SK-N-SH (cell line): ENCODE measurements around the gene KCNC2. TPM values are rescaled to one million over a fixed set of nuclear protein-coding genes. Genes with fewer than 3 reads are reported as not detected.

ENCODE experiments used
- CTCF ChIA-PET: fragments of 300-600, 350-600 bp; formaldehyde crosslinking; extraction: SDS; loops from one replicate; lab custom pipeline; 2021; lab: Yijun Ruan, JAX
- POLR2A ChIA-PET: fragments of 350-600 bp; sonication (Branson Sonifier 250); formaldehyde crosslinking; extraction: SDS; loops from one replicate; lab custom pipeline; 2020; ENCODE audit warnings: antibody characterized with exemption, inconsistent platforms; lab: Yijun Ruan, JAX
- DNase-seq: peaks from one replicate; pipeline ENCODE4 v3.0.0; 2012
- H2AFZ ChIP-seq: fragments of 200-600 bp; sonication (generic); 2 replicates; pipeline ENCODE4 v1.8.1; 2016; ENCODE audit warnings: antibody characterized with exemption, mild to moderate bottlenecking, low read depth
- H3F3A ChIP-seq: fragments of 200-600 bp; sonication (generic); replicated peaks from 2 replicates; pipeline ENCODE3; 2016; ENCODE audit warnings: antibody characterized with exemption, mild to moderate bottlenecking; ENCODE audit not compliant: insufficient read depth
- H3K27ac ChIP-seq, 2 experiments: fragments of 200-500 bp in 1 of 2; fragments of 200-600 bp in 1 of 2; sonication (Bioruptor generic) in 1 of 2; sonication (generic), shearing (Covaris generic) in 1 of 2; 2 replicates each; pipeline versions ENCODE4 v1.5.1 to v1.6.1; 2014 to 2016; ENCODE audit warnings: low read depth in 2 of 2, inconsistent platforms in 1 of 2, low read length in 1 of 2, mild to moderate bottlenecking in 1 of 2, mixed read lengths in 1 of 2
- H3K27me3 ChIP-seq: fragments of 200-600 bp; sonication (generic), shearing (Covaris generic); 2 replicates; pipeline ENCODE4 v1.6.1; 2016; ENCODE audit warnings: mixed run types; ENCODE audit not compliant: insufficient read depth
- H3K36me3 ChIP-seq, 2 experiments: fragments of 200-500 bp in 1 of 2; fragments of 200-600 bp in 1 of 2; sonication (Bioruptor generic) in 1 of 2; sonication (generic) in 1 of 2; replicated peaks in 1 of 2; 2 replicates each; pipeline versions ENCODE3 to v1.5.1; 2014 to 2016; ENCODE audit warnings: low read length in 1 of 2, mild to moderate bottlenecking in 1 of 2; ENCODE audit not compliant: insufficient read depth in 2 of 2, control insufficient read depth in 1 of 2
- H3K4me1 ChIP-seq, 2 experiments: fragments of 200-500 bp in 1 of 2; fragments of 200-600 bp in 1 of 2; sonication (Bioruptor generic) in 1 of 2; sonication (generic), shearing (Covaris generic) in 1 of 2; 2 replicates each; pipeline versions ENCODE4 v1.5.1 to v1.6.1; 2014 to 2016; ENCODE audit warnings: low read depth in 1 of 2, low read length in 1 of 2, mixed run types in 1 of 2; ENCODE audit not compliant: insufficient read depth in 2 of 2, control insufficient read depth in 1 of 2
- H3K4me2 ChIP-seq: fragments of 200-600 bp; sonication (generic), shearing (Covaris generic); 2 replicates; pipeline ENCODE4 v1.6.1; 2017; ENCODE audit warnings: mixed run types
- H3K4me3 ChIP-seq, 2 experiments: fragments of 200-500 bp in 1 of 2; fragments of 200-600 bp in 1 of 2; sonication (Bioruptor generic) in 1 of 2; sonication (generic), shearing (Covaris generic) in 1 of 2; 2 replicates each; pipeline versions ENCODE4 v1.5.1 to v1.8.1; 2014 to 2016; ENCODE audit warnings: low read depth in 2 of 2, inconsistent platforms in 1 of 2, low read length in 1 of 2, mild to moderate bottlenecking in 1 of 2, mixed read lengths in 1 of 2, moderate library complexity in 1 of 2
- H3K79me2 ChIP-seq: fragments of 200-600 bp; sonication (generic); 2 replicates; pipeline ENCODE4 v1.8.1; 2017; ENCODE audit warnings: mild to moderate bottlenecking; ENCODE audit not compliant: insufficient read depth
- H3K9ac ChIP-seq: fragments of 200-600 bp; sonication (generic); 2 replicates; pipeline ENCODE4 v1.6.1; 2017; ENCODE audit warnings: mixed run types
- H3K9me2 ChIP-seq: fragments of 200-600 bp; sonication (generic); 2 replicates; pipeline ENCODE4 v1.6.1; 2017; ENCODE audit warnings: mixed run types
- H3K9me3 ChIP-seq: fragments of 200-600 bp; sonication (generic); 2 replicates; pipeline ENCODE4 v1.6.1; 2017; ENCODE audit warnings: mixed run types, mild to moderate bottlenecking, moderate library complexity
- H4K20me1 ChIP-seq: fragments of 200-600 bp; sonication (generic); 2 replicates; pipeline ENCODE4 v1.6.1; 2017; ENCODE audit warnings: mild to moderate bottlenecking, mixed run types; ENCODE audit not compliant: insufficient read depth
- ELF1 ChIP-seq: IDR thresholded peaks from 2 replicates; pipeline ENCODE4 v1.4.0; 2012
- FOXJ3 ChIP-seq: sonication (generic); formaldehyde crosslinking; IDR thresholded peaks from 2 replicates; pipeline ENCODE4 v1.5.1; 2020; ENCODE audit warnings: mild to moderate bottlenecking, missing genetic modification reagents
- GABPA ChIP-seq: IDR thresholded peaks from 2 replicates; pipeline ENCODE4 v1.4.0; 2012; ENCODE audit warnings: low read depth, mild to moderate bottlenecking
- GATA2 ChIP-seq: sonication (generic); formaldehyde crosslinking; IDR thresholded peaks from 2 replicates; pipeline ENCODE4 v1.5.0; 2020; ENCODE audit warnings: mild to moderate bottlenecking, missing genetic modification reagents
- JUND ChIP-seq: IDR thresholded peaks from 2 replicates; pipeline ENCODE4 v1.4.0; 2012
- MEF2A ChIP-seq: IDR thresholded peaks from 2 replicates; pipeline ENCODE4 v1.4.0; 2012; ENCODE audit warnings: low read depth, borderline replicate concordance
- NFIC ChIP-seq: IDR thresholded peaks from 2 replicates; pipeline ENCODE4 v1.4.0; 2012; ENCODE audit warnings: borderline replicate concordance
- POLR2AphosphoS5 ChIP-seq: IDR thresholded peaks from 2 replicates; pipeline ENCODE4 v1.6.1; 2012; ENCODE audit warnings: low read depth, low read length
- RCOR1 ChIP-seq: fragments of 150-350 bp; IDR thresholded peaks from 2 replicates; pipeline ENCODE4 v1.6.1; 2017; ENCODE audit warnings: antibody characterized with exemption, low read length
- RFX5 ChIP-seq: IDR thresholded peaks from 2 replicates; pipeline ENCODE4 v1.6.1; 2012; ENCODE audit warnings: mild to moderate bottlenecking, improper control_type of control experiment, low read length
- RXRA ChIP-seq: IDR thresholded peaks from 2 replicates; pipeline ENCODE4 v1.4.0; 2012; ENCODE audit warnings: low read depth, mild to moderate bottlenecking, borderline replicate concordance
- SMC3 ChIP-seq: IDR thresholded peaks from 2 replicates; pipeline ENCODE4 v1.6.1; 2012; ENCODE audit warnings: low read depth, low read length, improper control_type of control experiment
- TAF1 ChIP-seq: IDR thresholded peaks from 2 replicates; pipeline ENCODE4 v1.6.1; 2012; ENCODE audit warnings: low read depth, mild to moderate bottlenecking, low read length, moderate library complexity, borderline replicate concordance
- WGBS: methylation state at CpG from one replicate; pipeline ENCODE4 v1.1.6; 2017; ENCODE audit warnings: low lambda C conversion rate; 5-methylcytosine and 5-hydroxymethylcytosine counted together
- polyA plus RNA-seq, 3 experiments: library from polyadenylated mRNA; depleted of rRNA; stranded (reverse); fragments of >200 nt; gene quantifications; 2 replicates each; pipeline ENCODE4 v1.2.3, GENCODE V29; 2012
- TF ChIP-seq, protein P1 (sequence below): IDR thresholded peaks from 2 replicates; pipeline ENCODE4 v1.4.0; 2012; ENCODE audit warnings: low read depth, borderline replicate concordance
- TF ChIP-seq, protein P2 (sequence below): IDR thresholded peaks from 2 replicates; pipeline ENCODE4 v1.4.0; 2012; ENCODE audit warnings: low read depth
- TF ChIP-seq, protein P3 (sequence below): IDR thresholded peaks from 2 replicates; pipeline ENCODE4 v1.6.1; 2012; ENCODE audit warnings: mild to moderate bottlenecking, low read depth, low read length, moderate library complexity

KCNC2 gene
- polyA plus RNA-seq, 1 of the 3 experiments (the other 2 are of a cell fraction): not detected

DNA sequence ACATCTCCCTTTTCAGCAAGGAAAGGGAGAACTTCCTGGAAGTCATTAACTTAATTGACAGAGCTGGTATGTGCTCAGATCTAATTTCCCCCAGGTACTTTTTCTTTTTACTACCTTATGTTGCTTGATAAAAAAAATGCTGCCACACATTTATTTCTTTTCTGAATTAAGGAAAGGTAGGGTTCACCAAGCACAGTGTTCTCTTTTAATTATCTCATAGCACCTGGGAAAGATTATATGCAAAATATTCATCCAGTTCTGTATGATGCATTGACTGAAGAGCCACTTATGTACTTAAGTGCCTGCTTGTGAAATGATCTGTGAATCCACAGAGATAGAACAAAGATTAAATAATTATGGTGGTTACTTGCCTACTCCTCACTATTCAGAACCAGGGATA, 25.1 kb downstream of the KCNC2 start:
- Histone ChIP-seq H3K9me3 (no peaks in the 10 kb centered on the region), H3K79me2 (no peaks in the 10 kb centered on the region), H3K4me3 (no peak overlapping the region), H3K27me3 (no peaks in the 10 kb centered on the region; the same call in 1 of the 2 replicates), H3K4me2 (no peak overlapping the region), H4K20me1 (no peaks in the 10 kb centered on the region), H3K9ac (no peak overlapping the region), H3K27ac (no peak overlapping the region), H3F3A (no peaks in the 10 kb centered on the region), H2AFZ (no peak overlapping the region), H3K36me3 (no peaks in the 10 kb centered on the region), H3K4me1 (no peaks in the 10 kb centered on the region), H3K9me2 (0 out of 2 replicates have a peak, but pooled peaks cover 3% of the 10 kb centered on the region)
- TF ChIP-seq GATA2 (CRISPR knock-in tag) (no peak), FOXJ3 (CRISPR knock-in tag) (no peak)
- TF ChIP-seq, protein P1, sequence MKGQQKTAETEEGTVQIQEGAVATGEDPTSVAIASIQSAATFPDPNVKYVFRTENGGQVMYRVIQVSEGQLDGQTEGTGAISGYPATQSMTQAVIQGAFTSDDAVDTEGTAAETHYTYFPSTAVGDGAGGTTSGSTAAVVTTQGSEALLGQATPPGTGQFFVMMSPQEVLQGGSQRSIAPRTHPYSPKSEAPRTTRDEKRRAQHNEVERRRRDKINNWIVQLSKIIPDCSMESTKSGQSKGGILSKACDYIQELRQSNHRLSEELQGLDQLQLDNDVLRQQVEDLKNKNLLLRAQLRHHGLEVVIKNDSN: no peak
- DNase-seq: no peak
- POLR2A ChIA-PET: no interaction called here
- CTCF ChIA-PET: no interaction called here

DNA sequence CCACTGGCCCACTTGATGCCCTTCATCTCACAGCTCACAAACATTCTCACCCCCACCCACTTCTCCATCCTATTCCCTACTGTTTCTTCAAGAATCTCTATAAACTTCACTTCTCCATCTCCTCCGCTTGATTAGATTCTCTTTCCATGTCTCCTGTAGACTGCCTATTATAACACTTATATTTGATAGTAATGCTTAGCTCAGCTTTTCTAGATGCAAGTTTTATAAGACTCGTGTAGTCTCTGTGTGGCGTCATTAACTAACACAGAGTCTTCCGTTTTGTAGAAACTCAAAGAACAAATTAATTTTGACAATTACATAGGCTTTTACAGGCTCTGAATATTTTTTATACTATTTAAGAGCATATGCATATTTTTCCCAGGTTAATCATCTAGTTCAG, 25.7 kb downstream of the KCNC2 start:
- H3K9me3 ChIP-seq: no peaks in the 10 kb centered on the region

More for the DNA sequence above, 25.7 kb downstream of the KCNC2 start:
- 25% methylated on average over 4 of the region's 4 CpGs for WGBS
- Histone ChIP-seq H3K9ac (no peak overlapping the region), H3K27ac (no peak overlapping the region), H3K4me2 (no peak overlapping the region), H3K79me2 (no peaks in the 10 kb centered on the region), H3K9me2 (0 out of 2 replicates have a peak, but pooled peaks cover 3% of the 10 kb centered on the region), H3K27me3 (no peaks in the 10 kb centered on the region; the same call in 1 of the 2 replicates), H3F3A (no peaks in the 10 kb centered on the region), H3K4me1 (no peaks in the 10 kb centered on the region), H4K20me1 (no peaks in the 10 kb centered on the region), H3K4me3 (no peak overlapping the region), H2AFZ (no peak overlapping the region), H3K36me3 (no peaks in the 10 kb centered on the region)
- ChIA-PET POLR2A (no interaction called here), CTCF (no interaction called here)
- no peak for TF ChIP-seq ELF1
- no peak for TF ChIP-seq NFIC
- TF ChIP-seq, protein P2, sequence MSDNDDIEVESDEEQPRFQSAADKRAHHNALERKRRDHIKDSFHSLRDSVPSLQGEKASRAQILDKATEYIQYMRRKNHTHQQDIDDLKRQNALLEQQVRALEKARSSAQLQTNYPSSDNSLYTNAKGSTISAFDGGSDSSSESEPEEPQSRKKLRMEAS: no peak
- TF ChIP-seq POLR2AphosphoS5: no peak
- TF ChIP-seq, protein P1: no peak
- TF ChIP-seq, protein P3, sequence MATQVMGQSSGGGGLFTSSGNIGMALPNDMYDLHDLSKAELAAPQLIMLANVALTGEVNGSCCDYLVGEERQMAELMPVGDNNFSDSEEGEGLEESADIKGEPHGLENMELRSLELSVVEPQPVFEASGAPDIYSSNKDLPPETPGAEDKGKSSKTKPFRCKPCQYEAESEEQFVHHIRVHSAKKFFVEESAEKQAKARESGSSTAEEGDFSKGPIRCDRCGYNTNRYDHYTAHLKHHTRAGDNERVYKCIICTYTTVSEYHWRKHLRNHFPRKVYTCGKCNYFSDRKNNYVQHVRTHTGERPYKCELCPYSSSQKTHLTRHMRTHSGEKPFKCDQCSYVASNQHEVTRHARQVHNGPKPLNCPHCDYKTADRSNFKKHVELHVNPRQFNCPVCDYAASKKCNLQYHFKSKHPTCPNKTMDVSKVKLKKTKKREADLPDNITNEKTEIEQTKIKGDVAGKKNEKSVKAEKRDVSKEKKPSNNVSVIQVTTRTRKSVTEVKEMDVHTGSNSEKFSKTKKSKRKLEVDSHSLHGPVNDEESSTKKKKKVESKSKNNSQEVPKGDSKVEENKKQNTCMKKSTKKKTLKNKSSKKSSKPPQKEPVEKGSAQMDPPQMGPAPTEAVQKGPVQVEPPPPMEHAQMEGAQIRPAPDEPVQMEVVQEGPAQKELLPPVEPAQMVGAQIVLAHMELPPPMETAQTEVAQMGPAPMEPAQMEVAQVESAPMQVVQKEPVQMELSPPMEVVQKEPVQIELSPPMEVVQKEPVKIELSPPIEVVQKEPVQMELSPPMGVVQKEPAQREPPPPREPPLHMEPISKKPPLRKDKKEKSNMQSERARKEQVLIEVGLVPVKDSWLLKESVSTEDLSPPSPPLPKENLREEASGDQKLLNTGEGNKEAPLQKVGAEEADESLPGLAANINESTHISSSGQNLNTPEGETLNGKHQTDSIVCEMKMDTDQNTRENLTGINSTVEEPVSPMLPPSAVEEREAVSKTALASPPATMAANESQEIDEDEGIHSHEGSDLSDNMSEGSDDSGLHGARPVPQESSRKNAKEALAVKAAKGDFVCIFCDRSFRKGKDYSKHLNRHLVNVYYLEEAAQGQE: no peak
- no peak for TF ChIP-seq RXRA
- no peak for TF ChIP-seq RFX5
- no peak for TF ChIP-seq SMC3
- no peak for TF ChIP-seq MEF2A
- no peak for TF ChIP-seq JUND
- no peak for TF ChIP-seq GABPA
- TF ChIP-seq TAF1: no peak
- no peak for TF ChIP-seq RCOR1
- no peak for DNase-seq
